Fibroblast of lung (primary cell): ENCODE data around the gene ARHGAP10.

Experiments
- CTCF ChIP-seq, 2 donors: IDR thresholded peaks in 1 of 2; conservative IDR thresholded peaks in 1 of 2; 1 replicate in 1 of 2; 2 replicates in 1 of 2; pipeline ENCODE4 v1.5.1; 2011 to 2012; ENCODE audit warnings: low read length in 2 of 2, control low read depth in 1 of 2, inconsistent platforms in 1 of 2, low read depth in 1 of 2, mild to moderate bottlenecking in 1 of 2
- EZH2 ChIP-seq: IDR thresholded peaks from 2 replicates; pipeline ENCODE4 v1.5.1; 2012; ENCODE audit warnings: low read length, control low read depth, mild to moderate bottlenecking; ENCODE audit errors: missing control alignments

GRCh38 chr4:147968641-147969040, 236.8 kb downstream of the ARHGAP10 start:
- TF ChIP-seq CTCF (conservative IDR thresholded peaks at IDR 0.05 in 1 of 2, IDR thresholded peaks at IDR 0.05 in 1 of 2; ENCODE audit: low read depth in 1 of 2, low read length in 2 of 2) (no peak), EZH2 (no peak)
